Stimulated activated naive CD8-positive, alpha-beta T cell treated with anti-CD3 and anti-CD28 coated beads, Interleukin-15, Interleukin-2, amounts not matched to agents 100 ng/mL and 50 ng/mL, for 24 hours (primary cell): ENCODE measurements around the gene RBM20.

Source experiments
- H3K27ac Mint-ChIP-seq: one replicate; pipeline ENCODE4 v1.8.0; 2021; ENCODE audit warnings: mild to moderate bottlenecking, mixed read lengths
- H3K27me3 Mint-ChIP-seq: one replicate; pipeline ENCODE4 v1.8.0; 2021; ENCODE audit warnings: mixed read lengths
- H3K36me3 Mint-ChIP-seq: one replicate; pipeline ENCODE4 v1.8.0; 2021; ENCODE audit warnings: low read depth, mixed read lengths
- H3K4me1 Mint-ChIP-seq: one replicate; pipeline ENCODE4 v1.8.0; 2021; ENCODE audit warnings: low read depth, mixed read lengths
- H3K4me3 Mint-ChIP-seq: one replicate; pipeline ENCODE4 v1.8.0; 2021; ENCODE audit warnings: mild to moderate bottlenecking, mixed read lengths
- H3K9me3 Mint-ChIP-seq: one replicate; pipeline ENCODE4 v1.8.0; 2021; ENCODE audit warnings: mixed read lengths

RBM20 gene

DNA sequence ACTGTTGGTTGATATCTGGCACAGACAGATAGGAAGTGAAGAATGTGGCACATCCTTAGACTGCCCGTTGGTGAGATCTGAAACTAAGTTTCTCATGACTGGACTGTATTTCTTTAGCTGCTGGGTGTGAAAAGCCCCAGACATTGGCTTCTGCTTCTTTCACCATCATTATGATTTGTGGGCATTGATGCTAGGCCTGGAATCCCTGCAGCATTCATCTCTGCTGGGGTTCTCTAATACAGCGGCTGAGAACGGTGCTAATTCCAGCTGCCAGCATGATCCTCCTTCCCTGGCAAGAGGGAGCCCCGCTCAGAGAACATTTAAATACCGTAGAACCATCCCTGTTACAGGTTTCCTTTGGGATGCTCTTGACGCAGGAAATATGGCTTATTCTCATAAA, 26.2 kb downstream of the RBM20 start:
- Mint-ChIP-seq H3K27ac (no peak overlapping the region), H3K9me3 (no peaks in the 10 kb centered on the region), H3K4me3 (no peak overlapping the region), H3K27me3 (peaks cover 34% of the 10 kb centered on the region), H3K4me1 (peaks cover 4% of the 10 kb centered on the region), H3K36me3 (no peaks in the 10 kb centered on the region)

DNA sequence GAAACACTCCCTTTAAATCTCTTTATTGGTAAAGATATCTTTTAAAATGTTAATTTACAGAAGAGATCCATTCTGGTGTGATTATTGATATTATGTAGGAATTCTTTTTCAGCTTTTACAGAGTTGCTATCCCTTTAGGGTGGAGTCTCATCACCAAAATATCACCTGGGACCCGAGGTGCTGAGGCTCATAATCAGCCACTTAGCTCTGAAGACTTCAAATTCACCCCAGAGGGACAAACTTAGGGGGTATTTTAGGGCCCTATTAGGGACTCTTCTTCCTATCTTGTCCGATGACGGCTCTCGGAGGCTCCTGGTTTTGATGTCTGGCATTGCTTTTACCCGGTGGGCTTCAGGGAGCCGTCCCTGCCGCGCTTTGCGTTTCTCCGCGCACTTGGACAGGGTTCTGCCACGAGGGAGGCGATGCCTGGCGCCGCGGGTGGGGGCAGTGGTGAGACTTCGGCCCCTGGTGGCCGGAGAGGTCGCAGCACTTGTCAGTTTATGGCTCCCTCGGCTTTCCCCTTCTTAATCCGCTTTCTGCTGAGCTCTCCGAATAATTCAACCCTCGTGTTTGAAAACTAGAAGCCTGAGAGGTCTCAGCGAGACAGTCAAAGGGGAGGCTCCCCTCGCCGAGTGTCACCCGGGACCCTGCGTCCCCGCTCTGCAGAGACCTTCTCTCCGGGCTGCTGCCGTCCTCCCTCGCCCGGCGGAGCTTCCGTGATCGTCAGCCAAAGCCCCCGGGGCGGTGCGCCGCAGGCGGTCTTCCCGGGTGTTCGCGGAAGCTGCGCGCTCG, 27.8 kb downstream of the RBM20 start:
- H3K27ac Mint-ChIP-seq = peak overlapping the region; percentile 28
- H3K4me1 Mint-ChIP-seq = peaks cover 4% of the 10 kb centered on the region
- H3K27me3 Mint-ChIP-seq = peaks cover 29% of the 10 kb centered on the region
- H3K9me3 Mint-ChIP-seq = no peaks in the 10 kb centered on the region
- H3K4me3 Mint-ChIP-seq = peak overlapping the region; percentile 84
- no peaks in the 10 kb centered on the region for H3K36me3 Mint-ChIP-seq

DNA sequence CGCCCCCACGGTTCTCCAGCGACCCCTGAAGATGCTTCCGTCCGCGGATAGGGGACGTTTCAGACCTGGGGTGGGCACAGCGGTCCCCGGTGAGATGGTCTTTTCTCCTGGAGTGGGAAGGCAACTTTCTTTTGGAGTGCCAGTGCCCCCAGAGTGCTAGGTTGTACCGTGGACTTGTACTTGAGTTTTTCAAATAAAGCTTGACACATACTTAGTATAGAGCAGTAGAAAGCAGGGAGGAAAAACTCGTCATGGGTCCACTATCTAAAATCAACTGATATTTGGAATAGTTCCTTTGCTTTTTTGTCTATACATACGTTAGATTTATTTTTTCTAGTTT, 28.4 kb downstream of the RBM20 start:
- Mint-ChIP-seq H3K4me1 (peaks cover 4% of the 10 kb centered on the region), H3K9me3 (no peaks in the 10 kb centered on the region), H3K27me3 (peaks cover 26% of the 10 kb centered on the region), H3K27ac (peak overlapping the region; percentile 28), H3K4me3 (peak overlapping the region; percentile 84), H3K36me3 (no peaks in the 10 kb centered on the region)

DNA sequence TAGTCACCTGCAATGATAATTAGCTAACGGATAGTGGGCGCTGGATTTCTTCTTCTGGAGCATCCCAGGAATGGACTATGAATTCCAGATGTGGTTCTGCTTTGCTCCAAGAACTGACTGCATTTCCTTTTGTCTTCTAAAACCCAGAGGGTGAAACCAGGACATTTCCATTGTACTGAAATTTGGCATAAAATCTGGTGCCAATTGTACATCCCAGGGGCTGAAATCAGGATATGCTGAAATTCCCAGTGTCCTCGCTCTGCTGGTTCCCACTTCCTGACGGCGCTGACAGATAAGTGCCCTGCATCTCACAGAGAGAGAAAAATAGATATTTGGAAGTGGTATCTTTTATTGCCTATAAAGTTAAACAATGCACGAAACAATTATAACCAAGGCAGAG, 31.9 kb downstream of the RBM20 start:
- H3K27me3 Mint-ChIP-seq = peaks cover 16% of the 10 kb centered on the region
- H3K27ac Mint-ChIP-seq = no peak overlapping the region
- H3K4me1 Mint-ChIP-seq = peaks cover 7% of the 10 kb centered on the region

DNA sequence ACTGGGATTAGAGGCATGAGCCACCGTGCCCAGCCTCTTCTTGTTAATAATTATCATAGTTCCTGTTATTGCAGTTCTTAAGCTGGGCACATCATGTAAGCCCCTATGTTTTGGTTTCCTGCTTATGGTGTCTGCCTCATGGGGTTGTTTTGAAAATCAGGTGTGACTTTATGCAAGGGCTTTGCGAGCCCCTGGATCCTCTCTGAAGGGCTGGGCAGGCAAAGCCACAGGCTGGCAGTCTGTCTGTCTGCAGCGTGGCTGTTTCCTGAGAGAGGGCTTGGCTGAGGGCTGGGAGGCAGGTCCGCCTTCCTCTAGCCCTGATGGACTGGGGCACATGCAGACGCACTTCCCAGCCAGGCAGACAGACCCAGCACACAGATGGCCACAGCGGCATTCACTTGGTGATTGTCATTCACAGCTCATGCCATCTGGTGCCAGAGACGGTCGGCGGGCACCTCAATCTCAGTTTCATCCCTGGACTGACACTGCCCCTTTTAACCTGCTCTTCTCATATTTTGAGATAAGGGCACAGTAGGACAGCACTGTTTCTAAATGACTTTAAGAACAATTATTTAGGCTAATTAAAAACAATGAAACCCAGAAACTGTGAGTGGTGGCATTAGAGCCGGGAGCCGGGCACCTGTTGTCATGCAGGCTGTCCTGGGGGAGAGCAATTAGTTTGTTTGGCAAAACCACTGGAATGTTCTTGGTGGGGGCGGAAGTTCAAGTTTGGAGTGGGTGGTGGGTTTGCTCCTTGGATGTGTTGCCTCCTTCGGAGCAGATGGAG, 35.5 kb downstream of the RBM20 start:
- peaks cover 3% of the 10 kb centered on the region for H3K4me1 Mint-ChIP-seq
- no peaks in the 10 kb centered on the region for H3K36me3 Mint-ChIP-seq
- no peak overlapping the region for H3K27ac Mint-ChIP-seq
- H3K4me3 Mint-ChIP-seq = no peak overlapping the region
- H3K9me3 Mint-ChIP-seq = no peaks in the 10 kb centered on the region
- H3K27me3 Mint-ChIP-seq = peaks cover 21% of the 10 kb centered on the region

More for the DNA sequence above, 31.9 kb downstream of the RBM20 start:
- no peaks in the 10 kb centered on the region for H3K9me3 Mint-ChIP-seq
- no peak overlapping the region for H3K4me3 Mint-ChIP-seq
- H3K36me3 Mint-ChIP-seq = no peaks in the 10 kb centered on the region

DNA sequence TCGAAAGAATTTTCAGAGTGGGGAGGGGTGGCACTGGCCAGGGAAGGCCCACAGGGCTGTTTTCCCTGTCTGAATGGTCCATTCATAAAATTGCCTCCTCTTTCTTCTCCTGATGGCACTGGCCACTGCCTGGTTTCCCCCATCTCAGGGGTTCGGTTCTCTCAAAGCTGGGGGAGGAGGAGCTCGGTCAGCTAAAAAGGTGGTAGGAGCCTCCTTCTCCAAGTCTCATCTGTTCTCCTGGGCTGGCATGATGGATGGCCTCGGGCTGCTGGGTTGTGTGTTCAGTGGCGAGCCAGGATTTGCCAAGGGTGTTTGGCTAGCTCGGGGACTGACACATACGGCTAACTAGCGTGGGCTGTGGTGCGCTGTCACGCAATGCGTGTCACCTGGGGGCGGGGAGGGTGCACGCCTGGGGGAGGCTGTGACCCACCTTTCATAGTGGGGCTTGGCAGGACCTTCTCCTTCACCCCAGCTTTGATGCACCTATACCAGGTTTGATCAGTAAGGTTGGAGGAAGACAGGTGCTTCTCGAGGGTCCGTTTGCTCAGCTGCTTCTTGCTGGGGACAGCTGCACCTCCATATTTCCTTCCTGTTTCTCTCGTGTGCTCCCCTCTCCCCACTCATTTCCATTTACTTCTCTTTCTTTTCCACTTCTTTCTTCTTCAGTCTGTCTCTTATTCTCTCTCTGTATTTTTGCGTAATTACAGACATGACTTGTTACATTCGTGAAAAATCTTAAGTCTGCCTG, 36.3 kb downstream of the RBM20 start:
- no peak overlapping the region for H3K4me3 Mint-ChIP-seq
- peaks cover 3% of the 10 kb centered on the region for H3K4me1 Mint-ChIP-seq
- no peaks in the 10 kb centered on the region for H3K36me3 Mint-ChIP-seq
- no peaks in the 10 kb centered on the region for H3K9me3 Mint-ChIP-seq
- H3K27ac Mint-ChIP-seq = no peak overlapping the region
- peaks cover 17% of the 10 kb centered on the region for H3K27me3 Mint-ChIP-seq

DNA sequence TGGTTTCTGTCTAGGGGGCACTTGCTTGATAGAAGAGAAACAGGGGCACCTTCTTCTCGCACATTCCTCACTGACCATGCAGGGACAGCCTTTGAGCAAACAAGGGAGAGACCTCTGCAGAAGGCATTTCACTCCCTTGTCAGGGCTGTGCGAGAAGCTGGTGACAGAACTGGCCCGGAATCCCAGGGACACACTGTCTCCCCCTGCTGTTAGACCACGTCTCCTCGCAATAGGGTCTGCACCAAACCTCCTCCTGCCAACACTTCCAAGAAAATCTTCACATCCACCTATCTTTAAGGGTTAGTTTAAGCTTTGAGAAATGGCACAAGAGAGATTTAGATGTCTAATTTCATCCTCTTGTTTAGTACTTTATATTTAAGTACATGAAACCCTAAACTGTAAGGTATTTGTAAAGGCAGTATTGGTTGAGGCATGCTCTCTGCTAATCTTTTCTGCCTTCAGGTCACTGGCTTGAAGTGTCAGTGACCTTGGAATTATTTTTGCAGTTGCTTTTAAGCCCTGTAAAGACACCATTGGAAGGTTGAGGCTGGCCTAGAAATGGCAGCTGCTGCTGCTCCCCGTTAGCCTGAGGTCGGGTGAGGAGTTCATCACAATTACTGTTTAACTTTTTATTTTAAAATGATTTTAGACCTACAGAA, 37.0 kb downstream of the RBM20 start:
- peaks cover 17% of the 10 kb centered on the region for H3K27me3 Mint-ChIP-seq
- H3K4me1 Mint-ChIP-seq = peaks cover 3% of the 10 kb centered on the region
- no peaks in the 10 kb centered on the region for H3K36me3 Mint-ChIP-seq
- no peaks in the 10 kb centered on the region for H3K9me3 Mint-ChIP-seq
- H3K27ac Mint-ChIP-seq = no peak overlapping the region
- no peak overlapping the region for H3K4me3 Mint-ChIP-seq

DNA sequence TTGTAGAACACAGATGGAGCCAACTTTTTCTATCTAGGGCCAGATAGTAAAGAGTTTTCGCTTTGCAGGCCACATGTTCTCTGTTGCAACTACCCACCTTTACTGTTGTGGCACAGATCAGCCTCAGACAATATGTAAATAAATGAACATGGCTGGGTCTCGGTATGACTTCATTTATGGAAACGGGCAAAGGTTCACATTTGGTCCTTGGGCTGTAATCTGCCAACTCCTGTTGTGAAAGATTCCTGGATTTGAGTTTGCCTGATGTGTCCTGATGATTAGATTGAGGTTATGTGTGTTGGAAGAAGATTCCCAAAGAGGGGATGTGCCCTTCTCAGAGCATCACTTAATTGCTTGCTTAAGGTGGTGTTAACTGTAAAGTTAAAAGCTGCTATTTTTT, 38.2 kb downstream of the RBM20 start:
- Mint-ChIP-seq H3K27ac (no peak overlapping the region), H3K4me3 (no peak overlapping the region), H3K9me3 (no peaks in the 10 kb centered on the region), H3K4me1 (peaks cover 3% of the 10 kb centered on the region), H3K27me3 (peaks cover 17% of the 10 kb centered on the region), H3K36me3 (no peaks in the 10 kb centered on the region)

DNA sequence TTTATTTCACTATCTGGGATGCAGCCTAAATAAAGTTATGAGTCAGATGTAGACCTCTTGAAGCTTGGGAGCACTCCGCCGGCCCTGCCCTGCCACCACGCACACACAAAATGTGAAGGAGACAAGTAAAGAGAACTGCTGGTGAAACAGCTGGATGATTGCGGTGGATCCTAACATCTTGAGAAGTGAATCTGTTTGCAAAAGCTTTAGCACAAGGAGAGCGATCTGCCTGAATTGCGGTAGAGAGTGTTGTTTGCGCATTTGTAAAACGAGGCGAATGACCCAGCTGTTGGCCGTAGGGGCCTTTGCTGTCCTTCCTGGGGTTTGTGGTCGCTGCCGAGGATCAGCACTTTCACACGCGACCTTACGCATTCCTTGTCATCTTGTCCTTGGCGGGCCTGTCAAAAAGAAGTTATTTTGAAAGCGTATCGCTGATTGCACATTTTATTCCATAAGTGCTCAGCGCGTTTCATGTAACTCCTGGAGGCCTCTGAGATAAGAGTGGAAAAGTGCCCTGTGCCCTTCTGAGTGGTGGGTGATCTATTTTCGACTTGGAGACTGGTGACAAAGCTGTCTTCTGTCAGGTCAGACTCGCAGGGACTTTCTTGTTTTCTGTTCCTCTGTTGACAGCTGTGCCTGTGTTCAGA, 40.8 kb downstream of the RBM20 start:
- Mint-ChIP-seq H3K27me3 (peaks cover 17% of the 10 kb centered on the region), H3K36me3 (no peaks in the 10 kb centered on the region), H3K27ac (no peak overlapping the region), H3K4me3 (no peak overlapping the region), H3K9me3 (no peaks in the 10 kb centered on the region), H3K4me1 (peaks cover 3% of the 10 kb centered on the region)

DNA sequence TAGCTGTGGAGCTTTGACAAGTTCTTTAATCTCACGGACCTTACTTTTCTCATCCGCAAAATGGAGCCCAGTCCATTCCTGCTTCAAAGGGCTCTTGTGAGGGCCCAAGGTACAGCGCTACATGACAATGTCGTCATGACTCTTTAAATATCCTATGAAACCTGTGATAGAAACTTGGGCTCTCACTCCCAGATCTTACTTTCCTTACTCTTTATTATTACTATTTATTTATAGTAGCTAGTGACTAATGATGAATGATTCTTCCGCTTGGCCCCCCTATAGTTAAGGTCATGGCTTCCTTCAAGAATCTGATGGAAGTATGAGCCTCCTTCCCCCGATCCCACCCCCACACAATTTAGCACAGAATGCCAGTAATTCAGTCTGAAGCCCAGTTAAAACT, 41.9 kb downstream of the RBM20 start:
- no peak overlapping the region for H3K4me3 Mint-ChIP-seq
- peaks cover 22% of the 10 kb centered on the region for H3K27me3 Mint-ChIP-seq
- H3K9me3 Mint-ChIP-seq = no peaks in the 10 kb centered on the region
- no peaks in the 10 kb centered on the region for H3K4me1 Mint-ChIP-seq
- no peak overlapping the region for H3K27ac Mint-ChIP-seq
- no peaks in the 10 kb centered on the region for H3K36me3 Mint-ChIP-seq

DNA sequence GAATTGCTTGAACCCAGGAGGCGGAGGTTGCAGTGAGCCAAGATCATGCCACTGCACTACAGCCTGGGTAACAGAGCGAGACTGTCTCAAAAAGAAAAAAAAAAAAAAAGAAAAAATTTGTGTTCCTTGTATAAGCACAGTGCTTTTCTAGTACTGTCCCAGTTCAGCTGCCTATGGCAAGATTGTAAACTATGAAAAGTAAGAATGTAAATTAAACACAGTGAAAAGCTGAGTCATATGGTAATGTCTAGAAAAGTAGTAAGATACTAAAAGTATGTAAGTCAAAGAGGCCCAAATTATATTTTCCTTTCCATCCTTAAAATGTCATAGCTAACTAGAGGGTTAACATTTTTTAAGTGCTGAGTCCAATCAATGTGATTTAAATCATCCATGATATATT, 42.8 kb downstream of the RBM20 start:
- Mint-ChIP-seq H3K27ac (no peak overlapping the region), H3K4me3 (no peak overlapping the region), H3K9me3 (peaks cover 3% of the 10 kb centered on the region), H3K4me1 (no peaks in the 10 kb centered on the region), H3K36me3 (no peaks in the 10 kb centered on the region), H3K27me3 (peaks cover 25% of the 10 kb centered on the region)

DNA sequence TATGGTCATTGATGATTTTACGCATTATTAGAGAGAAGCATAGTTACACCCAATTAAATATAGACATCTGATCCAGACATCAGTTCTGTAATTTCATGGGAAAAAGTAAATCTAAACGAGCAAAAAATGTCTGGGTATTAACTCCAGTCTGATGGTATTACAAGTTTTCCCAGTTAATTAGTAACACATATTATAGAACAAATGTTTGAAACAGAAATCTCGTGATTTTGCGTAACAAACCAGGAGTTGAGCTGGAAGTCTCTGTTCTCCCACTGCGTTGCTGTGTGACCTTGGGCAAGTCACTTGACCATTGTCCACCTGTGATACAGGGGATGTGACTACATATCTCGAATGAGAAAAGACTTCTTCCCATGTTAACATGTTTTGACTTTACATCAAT, 43.3 kb downstream of the RBM20 start:
- Mint-ChIP-seq H3K9me3 (peaks cover 5% of the 10 kb centered on the region), H3K36me3 (no peaks in the 10 kb centered on the region), H3K4me1 (no peaks in the 10 kb centered on the region), H3K27ac (no peak overlapping the region), H3K27me3 (peaks cover 27% of the 10 kb centered on the region), H3K4me3 (no peak overlapping the region)

DNA sequence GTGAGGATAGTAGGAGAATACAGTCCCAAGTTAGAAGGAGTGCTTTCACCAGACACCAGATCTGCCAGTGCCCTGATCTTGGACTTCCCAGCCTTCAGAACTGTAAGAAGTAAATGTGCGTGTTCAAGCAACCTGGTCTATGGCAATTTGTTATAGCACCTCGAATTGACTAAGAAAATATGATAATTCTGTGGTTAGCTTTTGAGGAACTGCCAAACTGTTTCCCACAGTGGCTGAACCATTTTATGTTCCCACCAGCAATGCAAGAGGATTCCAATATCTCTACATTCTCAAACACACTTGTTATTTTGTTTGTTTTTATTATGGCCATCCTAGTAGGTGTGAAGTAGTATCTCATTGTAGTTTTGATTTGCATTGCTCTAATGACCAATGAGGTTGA, 47.0 kb downstream of the RBM20 start:
- Mint-ChIP-seq H3K27me3 (peaks cover 14% of the 10 kb centered on the region), H3K9me3 (peaks cover 5% of the 10 kb centered on the region), H3K27ac (no peak overlapping the region), H3K4me1 (no peaks in the 10 kb centered on the region), H3K36me3 (no peaks in the 10 kb centered on the region), H3K4me3 (no peak overlapping the region)

DNA sequence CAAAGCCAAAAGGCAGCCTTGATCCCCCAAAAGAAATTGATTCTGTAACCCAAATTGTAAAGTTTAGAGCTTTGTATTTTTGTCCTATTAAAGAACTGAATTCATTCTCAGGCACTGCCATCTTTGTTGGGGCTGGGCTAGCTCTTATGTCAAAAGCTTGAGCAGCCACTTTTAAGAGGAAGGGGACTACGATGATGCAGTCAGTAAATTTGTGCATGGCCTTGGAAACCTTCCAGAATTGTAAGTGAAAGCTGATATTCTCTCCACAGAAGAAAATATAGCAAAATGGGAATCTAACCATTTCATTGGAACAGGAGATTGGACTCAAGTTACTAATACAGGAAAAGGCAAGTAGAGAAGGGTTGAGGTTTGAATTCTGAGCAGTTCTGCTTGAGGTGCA, 50.1 kb downstream of the RBM20 start:
- H3K9me3 Mint-ChIP-seq = peaks cover 5% of the 10 kb centered on the region
- H3K4me3 Mint-ChIP-seq = no peak overlapping the region
- H3K27ac Mint-ChIP-seq = no peak overlapping the region
- no peaks in the 10 kb centered on the region for H3K4me1 Mint-ChIP-seq
- H3K27me3 Mint-ChIP-seq = peaks cover 14% of the 10 kb centered on the region
- H3K36me3 Mint-ChIP-seq = no peaks in the 10 kb centered on the region
